CD4-positive, alpha-beta T cell (primary cell): ENCODE results near the gene BORCS8. TPM values are rescaled to one million over a fixed set of nuclear protein-coding genes. Genes with fewer than 3 reads are reported as not detected.

Experiments used
- ATAC-seq: fragments of 200-7000 bp; cut with Tn5 transposase; one replicate; pipeline ENCODE4 v1.10.0; 2022; ENCODE audit warnings: mild to moderate bottlenecking; ENCODE audit not compliant: poor library complexity
- CTCF ChIA-PET: fragments of 350-600 bp; sonication (Branson Sonifier 250); formaldehyde crosslinking; loops from one replicate; lab custom pipeline; 2021; ENCODE audit warnings: antibody characterized with exemption, inconsistent platforms; lab: Charles Lee
- POLR2A ChIA-PET: fragments of 350-600 bp; sonication (Branson Sonifier 250); formaldehyde crosslinking; loops from one replicate; lab custom pipeline; 2021; ENCODE audit warnings: antibody characterized with exemption, inconsistent platforms; lab: Charles Lee
- DNase-seq, 14 experiments: peaks; one replicate each; pipeline ENCODE4 v3.0.0-alpha.2; 2013 to 2020; ENCODE audit warnings: mixed read lengths in 2 of 14
- H3K27ac ChIP-seq, 2 donors: one replicate each; pipeline versions ENCODE4 v1.5.1 to v1.7.0; 2013; ENCODE audit warnings: low read length in 2 of 2, low read depth in 1 of 2, mild to moderate bottlenecking in 1 of 2
- H3K27me3 ChIP-seq, 2 experiments: 1 replicate in 1 of 2; 2 replicates in 1 of 2; pipeline versions ENCODE4 v1.6.1 to v1.7.0; 2013; ENCODE audit warnings: low read length in 2 of 2, control low read depth in 1 of 2, mild to moderate bottlenecking in 1 of 2, moderate library complexity in 1 of 2; ENCODE audit not compliant: insufficient read depth in 2 of 2, control insufficient read depth in 1 of 2
- H3K36me3 ChIP-seq: one replicate; pipeline ENCODE4 v1.6.1; 2013; ENCODE audit warnings: low read length, control low read depth; ENCODE audit not compliant: insufficient read depth
- H3K4me1 ChIP-seq: one replicate; pipeline ENCODE4 v1.6.1; 2013; ENCODE audit warnings: low read length, control low read depth; ENCODE audit not compliant: insufficient read depth
- H3K4me3 ChIP-seq: one replicate; pipeline ENCODE4 v1.5.1; 2013; ENCODE audit warnings: mild to moderate bottlenecking, low read length, moderate library complexity
- H3K9me3 ChIP-seq, 2 experiments: 1 replicate in 1 of 2; 2 replicates in 1 of 2; pipeline versions ENCODE4 v1.6.1 to v1.7.0; 2013; ENCODE audit warnings: low read length in 2 of 2, mild to moderate bottlenecking in 2 of 2, control low read depth in 1 of 2, moderate library complexity in 1 of 2; ENCODE audit not compliant: control insufficient read depth in 1 of 2, insufficient read depth in 1 of 2
- H3K27ac Mint-ChIP-seq: one replicate; pipeline ENCODE4 v1.8.0; 2020; ENCODE audit warnings: mixed read lengths
- H3K27me3 Mint-ChIP-seq: one replicate; pipeline ENCODE4 v1.8.0; 2021; ENCODE audit warnings: mixed read lengths
- H3K36me3 Mint-ChIP-seq: one replicate; pipeline ENCODE4 v1.8.0; 2021; ENCODE audit warnings: low read depth, mixed read lengths
- H3K4me1 Mint-ChIP-seq: one replicate; pipeline ENCODE4 v1.8.0; 2021; ENCODE audit warnings: low read depth, mixed read lengths
- H3K4me3 Mint-ChIP-seq: one replicate; pipeline ENCODE4 v1.8.0; 2020; ENCODE audit warnings: mild to moderate bottlenecking, mixed read lengths
- H3K9me3 Mint-ChIP-seq: one replicate; pipeline ENCODE4 v1.8.0; 2020; ENCODE audit warnings: mixed read lengths
- intact Hi-C, 2 experiments: fragments of 100-400 bp; cut with DNase I in 1 of 2; cut with micrococcal nuclease in 1 of 2; formaldehyde crosslinking; loops; one replicate each; pipeline versions ENCODE4 v1.15.1 to v1.9.0; 2023 to 2025; cut with DNase I, micrococcal nuclease
- total RNA-seq, 174 experiments: library from RNA in 2 of 174; stranded (reverse) in 2 of 174; gene quantifications; one replicate each; pipeline ENCODE4 v1.2.3 and lab custom pipeline; 2021 to 2026
- TF ChIP-seq, protein P1 (sequence below): fragments of 200-600 bp; IDR thresholded peaks from one replicate; pipeline ENCODE4 v1.8.0; 2022; ENCODE audit warnings: antibody characterized with exemption, mild to moderate bottlenecking

Gene BORCS8
- total RNA-seq, 2 experiments from 2014 or later = 12.0 to 15.0 TPM

DNA sequence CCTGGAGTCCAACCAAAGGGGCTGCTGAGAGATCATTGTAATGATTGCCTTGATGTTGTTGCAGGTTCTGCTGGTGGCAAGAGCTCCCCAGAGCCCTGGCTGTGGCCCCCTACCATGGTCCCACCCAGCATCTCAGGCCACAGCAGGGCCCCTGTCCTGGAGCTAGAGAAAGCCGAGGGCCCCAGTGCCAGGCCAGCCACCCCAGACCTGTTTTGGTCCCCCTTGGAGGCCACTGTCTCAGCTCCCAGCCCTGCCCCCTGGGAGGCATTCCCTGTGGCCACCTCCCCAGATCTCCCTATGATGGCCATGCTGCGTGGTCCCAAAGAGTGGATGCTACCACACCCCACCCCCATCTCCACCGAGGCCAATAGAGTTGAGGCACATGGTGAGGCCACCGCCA is 35.3 kb upstream of the BORCS8 start:
- Histone ChIP-seq H3K27ac (no peak overlapping the region), H3K27me3 (peaks cover 7 to 9% of the 10 kb centered on the region in 2 experiments), H3K36me3 (no peaks in the 10 kb centered on the region), H3K4me1 (peaks cover 11% of the 10 kb centered on the region), H3K4me3 (no peak overlapping the region), H3K9me3 (peaks cover 0 to 4% of the 10 kb centered on the region in 2 experiments)
- Mint-ChIP-seq H3K4me3 (no peak overlapping the region), H3K27me3 (peaks cover 22% of the 10 kb centered on the region), H3K4me1 (no peaks in the 10 kb centered on the region), H3K36me3 (no peaks in the 10 kb centered on the region), H3K27ac (no peak overlapping the region), H3K9me3 (no peaks in the 10 kb centered on the region)
- ChIA-PET POLR2A (no interaction called here), CTCF (no interaction called here)
- intact Hi-C loops = no loop called here
- TF ChIP-seq, protein P1, sequence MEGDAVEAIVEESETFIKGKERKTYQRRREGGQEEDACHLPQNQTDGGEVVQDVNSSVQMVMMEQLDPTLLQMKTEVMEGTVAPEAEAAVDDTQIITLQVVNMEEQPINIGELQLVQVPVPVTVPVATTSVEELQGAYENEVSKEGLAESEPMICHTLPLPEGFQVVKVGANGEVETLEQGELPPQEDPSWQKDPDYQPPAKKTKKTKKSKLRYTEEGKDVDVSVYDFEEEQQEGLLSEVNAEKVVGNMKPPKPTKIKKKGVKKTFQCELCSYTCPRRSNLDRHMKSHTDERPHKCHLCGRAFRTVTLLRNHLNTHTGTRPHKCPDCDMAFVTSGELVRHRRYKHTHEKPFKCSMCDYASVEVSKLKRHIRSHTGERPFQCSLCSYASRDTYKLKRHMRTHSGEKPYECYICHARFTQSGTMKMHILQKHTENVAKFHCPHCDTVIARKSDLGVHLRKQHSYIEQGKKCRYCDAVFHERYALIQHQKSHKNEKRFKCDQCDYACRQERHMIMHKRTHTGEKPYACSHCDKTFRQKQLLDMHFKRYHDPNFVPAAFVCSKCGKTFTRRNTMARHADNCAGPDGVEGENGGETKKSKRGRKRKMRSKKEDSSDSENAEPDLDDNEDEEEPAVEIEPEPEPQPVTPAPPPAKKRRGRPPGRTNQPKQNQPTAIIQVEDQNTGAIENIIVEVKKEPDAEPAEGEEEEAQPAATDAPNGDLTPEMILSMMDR = no peak
- ATAC-seq (no peak), DNase-seq (no peak)

DNA sequence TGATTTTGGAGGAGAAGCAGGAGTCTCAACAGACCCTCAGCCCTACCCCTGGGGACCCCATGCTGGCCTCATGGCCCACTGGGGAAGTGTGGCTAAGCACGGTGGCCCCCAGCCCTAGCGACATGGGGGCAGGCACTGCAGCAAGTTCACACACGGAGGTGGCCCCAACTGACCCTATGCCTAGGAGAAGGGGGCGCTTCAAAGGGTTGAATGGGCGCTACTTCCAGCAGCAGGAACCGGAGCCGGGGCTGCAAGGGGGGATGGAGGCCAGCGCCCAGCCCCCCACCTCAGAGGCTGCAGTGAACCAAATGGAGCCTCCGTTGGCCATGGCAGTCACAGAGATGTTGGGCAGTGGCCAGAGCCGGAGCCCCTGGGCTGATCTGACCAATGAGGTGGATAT is 34.7 kb upstream of the BORCS8 start:
- Mint-ChIP-seq H3K4me1 (no peaks in the 10 kb centered on the region), H3K36me3 (no peaks in the 10 kb centered on the region), H3K9me3 (no peaks in the 10 kb centered on the region), H3K27me3 (peaks cover 22% of the 10 kb centered on the region), H3K4me3 (no peak overlapping the region), H3K27ac (no peak overlapping the region)
- ChIA-PET CTCF (no interaction called here), POLR2A (no interaction called here)
- H3K27me3 ChIP-seq = peaks cover 7 to 9% of the 10 kb centered on the region in 2 experiments
- peaks cover 0 to 4% of the 10 kb centered on the region in 2 experiments for H3K9me3 ChIP-seq
- intact Hi-C loops = no loop called here
- peaks cover 11% of the 10 kb centered on the region for H3K4me1 ChIP-seq
- H3K4me3 ChIP-seq = no peak overlapping the region
- H3K27ac ChIP-seq = no peak overlapping the region
- no peaks in the 10 kb centered on the region for H3K36me3 ChIP-seq
- ATAC-seq (no peak), DNase-seq (no peak)
- TF ChIP-seq, protein P1 = no peak

DNA sequence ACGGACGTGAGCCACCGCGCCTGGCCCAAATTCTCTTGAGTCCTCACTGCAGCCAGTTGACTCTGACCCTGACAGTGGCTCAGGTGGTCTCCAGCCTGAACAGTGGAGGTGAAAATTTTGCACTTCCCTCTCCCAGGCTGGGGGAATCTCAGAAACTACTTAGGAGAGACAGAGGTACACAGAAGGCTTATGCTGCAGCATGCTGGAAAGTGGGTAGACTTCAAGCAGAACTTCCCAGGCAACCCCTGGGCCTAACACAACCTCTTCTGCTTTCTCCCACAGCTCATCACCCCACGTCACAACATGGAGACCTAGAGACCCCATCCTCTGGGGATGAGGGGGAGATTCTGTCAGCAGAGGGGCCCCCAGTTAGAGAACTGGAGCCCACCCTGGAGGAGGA is 34.3 kb upstream of the BORCS8 start:
- Mint-ChIP-seq H3K4me1 (no peaks in the 10 kb centered on the region), H3K36me3 (no peaks in the 10 kb centered on the region), H3K9me3 (no peaks in the 10 kb centered on the region), H3K27ac (no peak overlapping the region), H3K4me3 (no peak overlapping the region), H3K27me3 (peaks cover 22% of the 10 kb centered on the region)
- ATAC-seq (no peak), DNase-seq (no peak)
- H3K36me3 ChIP-seq = no peaks in the 10 kb centered on the region
- POLR2A ChIA-PET = no interaction called here
- no peak overlapping the region for H3K4me3 ChIP-seq
- TF ChIP-seq, protein P1 = no peak
- CTCF ChIA-PET = interaction anchor here (1.0 to 2.7 kb wide), 2 partner anchors 52 to 80 kb away, joined by 3 to 15 read pairs; no protein-coding TSS in a partner anchor
- peaks cover 7 to 9% of the 10 kb centered on the region in 2 experiments for H3K27me3 ChIP-seq
- H3K27ac ChIP-seq = no peak overlapping the region
- H3K9me3 ChIP-seq = peaks cover 0 to 4% of the 10 kb centered on the region in 2 experiments
- peaks cover 11% of the 10 kb centered on the region for H3K4me1 ChIP-seq
- intact Hi-C loops = no loop called here
